Epithelial cell of esophagus (primary cell): Measurements from ENCODE around the gene ITPR1.
A peak's percentile ranks its signal among the peaks of the same experiment; 100 is the strongest.

ENCODE experiments used
- DNase-seq: peaks from one replicate; pipeline ENCODE4 v3.0.0; 2010; ENCODE audit warnings: low read depth
- H3K4me3 ChIP-seq: 2 replicates; pipeline ENCODE4 v1.5.1; 2011; ENCODE audit warnings: mild to moderate bottlenecking, low read length, control low read depth
- TF ChIP-seq, protein P1 (sequence below): IDR thresholded peaks from 2 replicates; pipeline ENCODE4 v1.5.1; 2011; ENCODE audit warnings: low read depth, mild to moderate bottlenecking, low read length, control low read depth, inconsistent platforms; ENCODE audit not compliant: insufficient read depth; ENCODE audit errors: missing control alignments

The ITPR1 gene

GRCh38 chr3:4835616-4836043 is 342.5 kb downstream of the ITPR1 start:
- TF ChIP-seq, protein P1, sequence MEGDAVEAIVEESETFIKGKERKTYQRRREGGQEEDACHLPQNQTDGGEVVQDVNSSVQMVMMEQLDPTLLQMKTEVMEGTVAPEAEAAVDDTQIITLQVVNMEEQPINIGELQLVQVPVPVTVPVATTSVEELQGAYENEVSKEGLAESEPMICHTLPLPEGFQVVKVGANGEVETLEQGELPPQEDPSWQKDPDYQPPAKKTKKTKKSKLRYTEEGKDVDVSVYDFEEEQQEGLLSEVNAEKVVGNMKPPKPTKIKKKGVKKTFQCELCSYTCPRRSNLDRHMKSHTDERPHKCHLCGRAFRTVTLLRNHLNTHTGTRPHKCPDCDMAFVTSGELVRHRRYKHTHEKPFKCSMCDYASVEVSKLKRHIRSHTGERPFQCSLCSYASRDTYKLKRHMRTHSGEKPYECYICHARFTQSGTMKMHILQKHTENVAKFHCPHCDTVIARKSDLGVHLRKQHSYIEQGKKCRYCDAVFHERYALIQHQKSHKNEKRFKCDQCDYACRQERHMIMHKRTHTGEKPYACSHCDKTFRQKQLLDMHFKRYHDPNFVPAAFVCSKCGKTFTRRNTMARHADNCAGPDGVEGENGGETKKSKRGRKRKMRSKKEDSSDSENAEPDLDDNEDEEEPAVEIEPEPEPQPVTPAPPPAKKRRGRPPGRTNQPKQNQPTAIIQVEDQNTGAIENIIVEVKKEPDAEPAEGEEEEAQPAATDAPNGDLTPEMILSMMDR, result no peak
- H3K4me3 ChIP-seq, result no peak overlapping the region
- peak; percentile 72 for DNase-seq

DNA sequence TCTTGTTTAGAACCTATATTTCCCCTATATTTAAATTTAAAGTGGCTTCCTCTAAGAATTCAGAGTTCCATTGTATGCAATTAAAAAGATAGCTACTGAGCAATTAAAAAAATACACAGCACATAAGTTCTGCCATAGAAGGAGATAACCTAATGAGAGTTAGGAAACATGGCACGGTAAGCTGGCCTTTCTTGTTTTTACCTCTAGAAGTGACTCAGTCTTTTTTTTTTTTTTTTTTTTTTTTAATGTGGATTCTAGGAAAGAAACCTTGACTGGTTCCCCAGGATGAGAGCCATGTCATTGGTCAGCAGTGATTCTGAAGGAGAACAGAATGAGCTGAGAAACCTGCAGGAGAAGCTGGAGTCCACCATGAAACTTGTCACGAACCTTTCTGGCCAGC is 343.4 kb downstream of the ITPR1 start:
- TF ChIP-seq, protein P1, result no peak

DNA sequence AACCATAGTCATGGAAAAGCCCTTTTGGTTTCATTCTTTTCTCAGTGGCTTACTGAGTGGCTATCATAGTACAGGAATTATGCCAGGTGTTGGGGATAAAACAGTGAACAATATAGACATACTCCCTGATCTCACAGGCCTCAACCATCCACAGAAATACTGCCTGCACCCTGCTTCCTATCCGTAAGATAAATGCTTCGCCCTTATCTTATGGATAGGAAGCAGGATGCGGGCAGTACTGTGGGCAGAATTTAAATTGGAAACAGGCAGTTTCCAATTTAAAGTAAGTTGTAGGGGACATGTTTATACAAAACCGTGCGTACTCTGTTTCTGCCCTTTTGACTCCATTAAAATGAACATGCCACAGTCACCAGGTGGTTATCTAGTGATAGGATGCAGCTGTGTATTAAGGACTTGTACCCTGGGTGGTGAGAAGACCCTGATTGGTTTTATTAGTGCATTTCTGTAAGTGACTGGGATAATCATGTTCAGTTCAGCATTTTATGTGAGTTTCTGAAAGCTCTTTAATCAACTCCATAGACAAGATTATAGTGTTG is 344.3 kb downstream of the ITPR1 start:
- no peak overlapping the region for H3K4me3 ChIP-seq
- TF ChIP-seq, protein P1, result no peak
- DNase-seq, result no peak

More for the DNA sequence above, 343.4 kb downstream of the ITPR1 start:
- peak; percentile 64 for DNase-seq
- H3K4me3 ChIP-seq, result no peak overlapping the region

DNA sequence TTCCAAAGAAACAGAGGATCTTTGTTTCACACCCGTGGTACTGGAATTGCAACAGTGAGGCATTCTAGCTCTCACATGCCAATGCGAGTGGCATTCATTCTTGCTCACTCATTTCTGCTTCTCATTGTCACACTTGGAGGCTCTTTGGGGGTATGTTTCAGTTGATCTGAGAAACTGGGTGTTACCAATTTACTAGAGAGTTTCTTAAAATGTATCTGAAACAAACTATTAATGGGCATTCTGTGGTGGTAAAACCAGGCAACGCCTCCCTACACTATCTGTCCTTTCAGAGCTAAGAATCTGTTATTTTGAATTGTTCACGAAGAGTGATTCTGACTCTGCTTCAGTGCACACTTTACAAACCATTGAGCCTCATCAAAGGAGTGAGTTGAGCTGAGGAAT is 345.5 kb downstream of the ITPR1 start:
- DNase-seq, result no peak
- TF ChIP-seq, protein P1, result no peak
- H3K4me3 ChIP-seq, result no peak overlapping the region

GRCh38 chr3:4839278-4839677 is 346.1 kb downstream of the ITPR1 start:
- no peak overlapping the region for H3K4me3 ChIP-seq
- TF ChIP-seq, protein P1, result no peak
- no peak for DNase-seq

GRCh38 chr3:4841225-4841624 is 348.1 kb downstream of the ITPR1 start:
- DNase-seq, result no peak
- no peak overlapping the region for H3K4me3 ChIP-seq
- TF ChIP-seq, protein P1, result no peak

GRCh38 chr3:4841776-4842440 is 348.8 kb downstream of the ITPR1 start:
- peak; percentile 70 for DNase-seq
- TF ChIP-seq, protein P1, result no peak

More at GRCh38 chr3:4841776-4842440, 348.8 kb downstream of the ITPR1 start:
- no peak overlapping the region for H3K4me3 ChIP-seq
